Glomerular visceral epithelial cell (primary cell): ENCODE measurements around the gene MMS19.

Source experiments
- DNase-seq: peaks from one replicate; pipeline ENCODE4 v3.0.0-alpha.2; 2016; ENCODE audit errors: extremely low spot score

The MMS19 gene

GRCh38 chr10:97463363-97464132, 34.7 kb downstream of the MMS19 start:
- peak; percentile 63 for DNase-seq

GRCh38 chr10:97462309-97462708, 35.9 kb downstream of the MMS19 start:
- DNase-seq = no peak

DNA sequence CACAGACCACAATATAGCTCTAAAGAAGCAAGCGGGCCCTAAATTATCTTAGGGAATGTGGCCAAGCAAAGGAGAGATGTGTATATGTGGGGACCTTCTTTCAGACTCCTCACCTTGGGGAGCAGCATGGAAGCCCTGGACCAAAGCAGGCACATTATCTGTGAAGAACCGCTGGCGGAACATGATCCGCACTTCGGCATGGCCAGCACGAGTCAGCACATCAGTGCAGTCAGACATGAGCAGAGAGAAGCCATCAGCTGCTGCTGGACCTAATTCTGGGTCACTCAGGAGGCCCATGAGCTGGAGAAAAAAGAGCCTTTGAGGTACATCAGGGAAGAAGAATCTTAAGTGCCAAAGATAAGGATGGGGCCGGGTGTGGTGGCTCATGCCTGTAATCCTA, 38.3 kb downstream of the MMS19 start:
- DNase-seq = no peak

DNA sequence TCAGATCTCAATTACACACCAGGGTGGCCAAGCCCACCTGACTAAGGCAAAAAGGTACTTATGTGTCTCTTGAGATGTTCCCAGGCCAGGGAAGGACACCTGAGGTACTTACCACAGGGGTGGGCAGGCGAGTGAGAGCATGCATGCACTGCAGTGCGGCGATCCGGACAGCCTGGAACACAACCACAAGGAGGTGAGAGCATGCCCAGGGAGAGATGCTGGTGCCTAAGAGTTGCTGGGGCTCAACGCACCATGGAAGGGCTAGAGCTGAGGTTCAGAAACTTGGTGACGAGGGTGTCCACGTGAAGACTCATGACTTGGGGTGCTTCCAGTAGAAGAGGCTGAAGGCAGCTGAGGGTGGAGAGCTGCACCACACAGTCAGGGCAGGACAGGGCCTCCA, 39.1 kb downstream of the MMS19 start:
- no peak for DNase-seq

GRCh38 chr10:97456686-97457065, 41.5 kb downstream of the MMS19 start:
- DNase-seq = no peak

DNA sequence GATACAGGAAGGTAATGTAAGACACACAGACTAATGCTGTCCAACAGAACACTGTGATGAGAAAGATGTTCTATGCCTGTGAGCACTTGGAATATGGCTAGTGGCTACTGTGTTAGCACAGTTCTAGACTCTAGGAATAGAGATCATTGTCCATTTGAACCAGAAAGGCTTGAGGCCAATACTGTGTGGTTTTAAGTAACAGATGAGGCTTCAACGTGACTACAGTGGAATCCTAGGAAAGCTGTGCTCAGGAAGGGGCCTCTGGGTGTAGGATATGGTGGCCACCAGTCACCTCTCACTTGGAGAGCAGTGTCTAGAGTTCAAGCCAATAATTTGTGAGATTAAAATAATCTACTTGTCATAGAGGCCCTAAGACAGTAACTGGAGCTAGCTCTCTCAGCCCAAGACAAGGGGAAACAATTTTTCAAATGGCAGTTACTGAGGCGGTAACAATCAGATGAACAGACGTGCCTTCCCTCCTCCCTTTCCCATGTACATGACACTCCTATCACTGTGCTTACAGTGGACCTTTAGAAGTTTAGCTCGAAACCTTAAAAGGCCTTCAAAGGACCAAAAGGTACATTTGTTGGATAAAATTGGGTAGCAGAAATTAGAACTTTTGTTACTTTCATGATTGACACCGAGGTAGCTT, 42.1 kb downstream of the MMS19 start:
- no peak for DNase-seq

DNA sequence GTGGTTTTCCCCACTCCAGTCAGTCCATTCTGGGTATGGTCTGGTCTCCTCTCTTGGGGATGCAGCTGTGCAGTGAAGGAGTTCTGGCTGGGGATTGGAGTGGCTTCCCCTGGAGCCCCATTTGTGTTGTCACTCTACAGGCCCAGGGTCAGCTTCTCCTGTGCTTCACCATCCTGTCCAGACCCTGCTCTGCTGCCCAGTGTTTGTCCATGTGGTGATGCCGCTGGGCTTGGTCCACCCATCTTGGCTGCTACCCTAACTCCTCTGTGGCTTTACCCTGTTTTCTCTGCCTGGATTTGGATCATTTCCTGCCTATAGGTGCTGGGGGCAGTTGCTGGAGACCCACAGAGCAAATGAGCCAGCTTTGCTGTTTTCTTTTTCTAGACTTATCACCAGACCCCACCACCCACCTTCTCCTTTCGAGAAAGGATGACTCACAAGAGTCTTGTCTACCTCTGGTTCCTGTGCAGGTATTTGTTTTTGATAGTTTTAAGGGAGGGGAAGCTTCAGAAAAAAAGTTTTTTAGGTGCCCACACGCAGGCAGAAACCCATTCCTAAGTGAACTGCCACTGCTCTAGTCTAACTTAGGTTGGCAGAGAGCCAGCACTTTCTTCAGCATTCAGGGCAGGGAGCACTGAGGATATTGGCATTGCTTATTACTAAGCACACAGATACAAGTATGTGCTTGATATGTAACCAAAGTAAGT, 43.7 kb downstream of the MMS19 start:
- peak; percentile 30 for DNase-seq

- DNase-seq = no peak
These were observed 45.9 kb downstream of the MMS19 start for GRCh38 chr10:97452352-97452751.

DNA sequence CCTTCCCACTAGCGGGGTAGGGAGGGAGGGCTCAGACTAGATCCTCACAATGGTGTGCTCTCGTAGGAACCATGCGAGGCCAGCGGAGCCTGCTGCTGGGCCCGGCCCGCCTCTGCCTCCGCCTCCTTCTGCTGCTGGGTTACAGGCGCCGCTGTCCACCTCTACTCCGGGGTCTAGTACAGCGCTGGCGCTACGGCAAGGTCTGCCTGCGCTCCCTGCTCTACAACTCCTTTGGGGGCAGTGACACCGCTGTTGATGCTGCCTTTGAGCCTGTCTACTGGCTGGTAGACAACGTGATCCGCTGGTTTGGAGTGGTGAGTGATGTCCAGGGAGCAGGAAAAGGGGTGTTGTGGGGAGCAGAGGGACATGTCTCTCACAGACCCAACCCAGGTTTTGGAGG, 46.6 kb downstream of the MMS19 start:
- DNase-seq = no peak

DNA sequence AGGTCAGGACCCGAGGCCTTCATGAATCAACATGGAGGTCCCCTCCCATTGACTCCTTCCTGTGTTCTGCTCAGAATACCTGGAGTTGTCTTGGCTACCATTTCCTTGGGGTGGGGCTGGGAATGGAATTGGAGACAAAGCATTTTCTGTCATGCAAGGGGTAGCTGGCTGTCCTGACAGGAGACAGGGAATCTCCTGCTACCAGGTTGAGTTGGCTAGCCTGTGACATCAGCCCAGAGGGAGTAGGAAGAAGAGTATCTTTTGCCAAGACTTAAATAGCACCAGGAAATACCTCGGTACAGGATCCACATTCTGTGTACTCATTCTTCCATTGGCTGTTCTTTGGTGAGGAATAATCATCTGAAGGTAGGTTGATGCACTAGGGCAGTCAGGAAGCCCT, 47.4 kb downstream of the MMS19 start:
- DNase-seq = no peak

DNA sequence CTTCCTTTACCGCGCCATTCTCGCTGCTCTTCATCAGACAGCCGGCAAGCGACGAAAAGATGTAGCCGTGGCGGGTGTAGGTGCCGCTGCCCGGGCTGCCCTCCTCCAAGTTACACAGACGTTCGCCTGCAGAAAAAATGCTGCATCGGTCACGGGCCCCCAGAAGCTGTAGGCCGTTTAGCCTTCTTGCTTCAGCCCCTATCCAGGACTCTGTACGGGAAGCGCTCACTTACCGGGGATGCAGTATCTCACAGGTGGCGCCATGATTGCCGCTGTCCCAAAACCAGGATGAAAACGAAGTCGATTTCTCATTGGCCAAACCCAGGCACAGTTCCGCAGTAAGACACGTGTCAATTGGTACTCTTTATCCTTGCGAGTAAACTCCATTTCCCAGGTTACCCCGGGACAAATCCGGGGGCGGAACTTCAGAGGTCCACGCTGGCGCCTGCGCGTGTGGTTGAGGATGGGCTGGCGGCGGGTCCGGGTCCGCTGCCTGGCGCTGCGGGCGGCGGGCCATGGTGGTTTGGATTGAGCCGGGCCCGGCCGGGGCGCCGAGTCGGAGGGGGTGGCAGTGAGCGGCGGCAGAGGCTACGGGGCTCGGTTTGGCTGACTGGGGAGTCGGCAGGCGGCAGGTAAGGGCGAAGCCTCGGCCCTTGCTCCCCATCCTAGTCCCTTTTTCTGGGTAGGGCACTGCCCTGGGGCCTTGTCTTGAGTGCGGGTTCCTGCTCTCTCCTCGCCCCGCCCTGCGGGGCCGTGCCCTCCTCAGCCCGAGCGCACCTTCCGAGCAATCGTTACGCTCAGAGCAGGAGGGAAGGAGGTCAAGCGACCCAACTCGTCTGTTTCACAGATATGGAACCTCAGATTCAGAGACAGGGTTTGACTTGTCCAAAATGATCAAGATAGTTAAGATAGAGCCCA, 52.2 kb downstream of the MMS19 start, which contains the start of the genes EXOSC1 and ZDHHC16:
EXOSC1 (minus strand) TSS at position 285 of the 918 bp plus-strand sequence; CDS start at position 264, 21 bp downstream.
ZDHHC16 (plus strand) TSS at position 454 of the 918 bp plus-strand sequence. CDS start 5,501 bp downstream, outside the sequence.
- DNase-seq = peak; percentile 95

- no peak for DNase-seq
These were observed 52.9 kb downstream of the MMS19 start for GRCh38 chr10:97445357-97445721.

GRCh38 chr10:97444212-97444611, 54.0 kb downstream of the MMS19 start:
- no peak for DNase-seq

GRCh38 chr10:97442277-97442676, 55.9 kb downstream of the MMS19 start:
- no peak for DNase-seq

DNA sequence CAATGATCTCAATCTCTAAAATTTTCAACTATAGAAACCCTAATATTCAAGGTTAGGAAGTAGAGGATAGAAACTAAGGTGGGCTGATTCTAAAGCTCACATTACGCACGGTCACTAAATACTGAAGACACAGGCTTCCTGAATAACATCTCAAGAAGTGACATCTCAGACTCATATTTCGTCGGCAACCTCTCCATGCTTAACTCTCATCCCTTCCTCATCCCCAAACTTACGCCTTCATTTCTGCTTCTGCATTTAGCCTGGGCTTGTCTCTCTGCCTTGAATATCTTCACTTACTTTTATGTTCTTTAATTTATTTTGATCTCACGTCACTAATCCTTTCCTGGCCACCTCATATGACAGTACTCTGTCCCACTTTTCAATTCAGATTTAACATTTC, 63.0 kb downstream of the MMS19 start:
- no peak for DNase-seq

- DNase-seq = no peak
These were observed 63.7 kb downstream of the MMS19 start for GRCh38 chr10:97434557-97434956.

DNA sequence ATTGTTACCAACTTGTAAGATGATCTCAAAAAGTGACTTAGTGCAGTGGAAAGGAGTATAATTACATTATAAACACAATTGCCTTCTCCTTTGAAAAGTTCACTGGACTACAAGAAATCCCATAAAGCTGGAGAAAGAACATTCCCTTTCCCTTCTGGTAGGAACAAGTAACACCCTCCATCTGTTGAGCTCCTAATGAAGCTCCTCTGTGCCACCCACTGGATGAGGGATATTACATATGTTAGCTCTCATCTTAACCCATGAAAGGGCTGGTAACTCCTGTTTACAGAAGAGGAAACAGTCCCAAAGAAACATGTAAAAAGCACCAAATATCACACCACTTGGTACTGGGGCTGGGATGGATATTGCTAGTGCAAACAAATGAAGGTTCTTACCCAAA, 64.2 kb downstream of the MMS19 start:
- no peak for DNase-seq

DNA sequence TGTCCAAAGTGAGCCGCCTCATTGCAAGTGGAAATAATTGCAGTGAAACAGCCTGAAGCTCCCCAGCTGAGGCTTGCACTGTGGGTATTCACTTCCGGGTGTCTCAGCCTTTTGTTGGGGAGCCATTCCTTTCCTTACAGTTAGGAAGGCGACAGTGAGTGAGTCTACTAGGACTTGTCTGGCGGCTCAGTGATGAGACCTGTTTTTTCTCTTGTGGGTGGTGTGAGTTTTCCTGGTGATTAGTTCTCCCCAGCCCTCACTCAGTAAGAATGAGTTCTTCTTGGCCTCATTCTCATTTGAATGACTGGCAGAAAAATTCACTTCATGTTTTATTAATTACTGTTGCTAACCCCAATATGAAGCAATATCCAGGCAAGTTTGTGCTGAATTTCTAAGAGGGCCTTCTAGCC, 69.6 kb downstream of the MMS19 start:
- no peak for DNase-seq

DNA sequence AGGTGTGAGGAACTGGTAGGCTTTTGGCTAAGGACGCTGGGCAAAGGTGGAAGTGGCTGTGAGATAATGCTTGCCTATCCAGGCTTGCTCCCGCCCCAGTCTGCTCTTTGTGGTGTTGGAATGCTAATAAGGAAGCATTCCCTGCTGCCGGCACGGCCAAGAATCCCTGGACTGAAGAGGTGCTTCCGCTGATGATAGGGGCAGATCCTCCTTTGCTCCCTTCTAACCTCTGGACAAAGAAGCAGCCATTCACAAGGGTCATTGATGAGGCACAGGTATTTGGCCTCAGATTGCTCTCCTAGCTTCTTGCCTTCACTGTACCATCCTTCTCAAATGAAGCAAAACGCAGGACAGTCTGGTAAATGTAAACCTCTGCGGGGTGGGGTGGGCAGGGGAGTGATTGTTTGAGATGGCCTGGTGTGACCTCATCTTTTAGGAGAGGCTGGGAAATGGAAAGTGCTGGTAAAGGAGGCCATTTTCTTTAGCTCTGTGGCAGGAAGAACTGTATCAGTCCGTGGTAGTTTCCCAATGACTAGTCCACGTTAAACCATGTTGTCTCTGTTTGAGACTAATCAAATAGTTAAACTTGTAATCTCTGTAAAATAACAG, 70.5 kb downstream of the MMS19 start:
- peak; percentile 74 for DNase-seq

GRCh38 chr10:97426776-97427570, 71.2 kb downstream of the MMS19 start:
- no peak for DNase-seq
